HFFc6 (cell line): ENCODE measurements around the gene NR2C2AP. TPM values are rescaled to one million over a fixed set of nuclear protein-coding genes. Genes with fewer than 3 reads are reported as not detected.

Experiments used
- DNase-seq: peaks from one replicate; pipeline ENCODE4 v3.0.0-alpha.2; 2018
- H3K27ac Mint-ChIP-seq: 2 replicates; pipeline ENCODE4 v1.8.0; 2020; ENCODE audit warnings: mild to moderate bottlenecking, mixed read lengths
- H3K27me3 Mint-ChIP-seq: 2 replicates; pipeline ENCODE4 v1.8.0; 2021; ENCODE audit warnings: mild to moderate bottlenecking, moderate library complexity, mixed read lengths; ENCODE audit not compliant: insufficient read depth
- H3K36me3 Mint-ChIP-seq: 2 replicates; pipeline ENCODE4 v1.8.0; 2021; ENCODE audit warnings: low read depth, mixed read lengths
- H3K4me1 Mint-ChIP-seq: 2 replicates; pipeline ENCODE4 v1.8.0; 2020; ENCODE audit warnings: low read depth, mixed read lengths
- H3K4me3 Mint-ChIP-seq: 2 replicates; pipeline ENCODE4 v1.8.0; 2020; ENCODE audit warnings: mild to moderate bottlenecking, moderate library complexity, mixed read lengths
- H3K9me3 Mint-ChIP-seq: 2 replicates; pipeline ENCODE4 v1.8.0; 2020; ENCODE audit warnings: mild to moderate bottlenecking, mixed read lengths
- total RNA-seq, 6 experiments: library from RNA; stranded (reverse); fragmentation: NEBNext Ultra II Directional; extraction: Animal tissue kit (Norgen Biotek cat#: 25700); gene quantifications; 2 replicates in 1 of 6; 3 replicates in 5 of 6; pipeline ENCODE4 v1.2.3, GENCODE V29; 2021
- TF ChIP-seq, protein P1 (sequence below): fragments of 200-600 bp; sonication (generic); IDR thresholded peaks from 2 replicates; pipeline ENCODE4 v1.5.0; 2021; ENCODE audit warnings: antibody characterized with exemption, mild to moderate bottlenecking

Gene NR2C2AP
- total RNA-seq, 6 experiments from 2014 or later, result 6.5 to 12.8 (median 9.3) TPM

DNA sequence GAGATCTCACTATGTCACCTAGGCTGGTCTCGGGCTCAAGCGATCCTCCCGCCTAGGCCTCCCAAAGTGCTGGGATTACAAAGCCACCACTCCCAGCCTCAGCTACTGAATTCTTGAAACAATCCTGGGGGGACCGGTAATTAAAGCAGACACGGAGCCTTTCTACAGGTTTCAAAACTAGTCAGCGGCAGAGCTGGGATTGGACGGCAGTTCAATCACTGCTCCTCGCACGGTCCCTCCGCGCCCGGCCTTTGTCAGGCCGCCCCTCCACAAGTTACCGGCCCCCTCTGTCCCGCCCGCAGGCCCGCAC, 11.5 kb downstream of the NR2C2AP start:
- DNase-seq, result no peak
- Mint-ChIP-seq H3K27ac (peak overlapping the region; percentile 96), H3K4me3 (peak overlapping the region; percentile 98), H3K4me1 (peaks cover 30% of the 10 kb centered on the region), H3K27me3 (peaks cover 2% of the 10 kb centered on the region; the same call in 1 of the 2 replicates), H3K36me3 (peaks cover 6% of the 10 kb centered on the region; the same call in 1 of the 2 replicates), H3K9me3 (no peaks in the 10 kb centered on the region)
- TF ChIP-seq, protein P1, sequence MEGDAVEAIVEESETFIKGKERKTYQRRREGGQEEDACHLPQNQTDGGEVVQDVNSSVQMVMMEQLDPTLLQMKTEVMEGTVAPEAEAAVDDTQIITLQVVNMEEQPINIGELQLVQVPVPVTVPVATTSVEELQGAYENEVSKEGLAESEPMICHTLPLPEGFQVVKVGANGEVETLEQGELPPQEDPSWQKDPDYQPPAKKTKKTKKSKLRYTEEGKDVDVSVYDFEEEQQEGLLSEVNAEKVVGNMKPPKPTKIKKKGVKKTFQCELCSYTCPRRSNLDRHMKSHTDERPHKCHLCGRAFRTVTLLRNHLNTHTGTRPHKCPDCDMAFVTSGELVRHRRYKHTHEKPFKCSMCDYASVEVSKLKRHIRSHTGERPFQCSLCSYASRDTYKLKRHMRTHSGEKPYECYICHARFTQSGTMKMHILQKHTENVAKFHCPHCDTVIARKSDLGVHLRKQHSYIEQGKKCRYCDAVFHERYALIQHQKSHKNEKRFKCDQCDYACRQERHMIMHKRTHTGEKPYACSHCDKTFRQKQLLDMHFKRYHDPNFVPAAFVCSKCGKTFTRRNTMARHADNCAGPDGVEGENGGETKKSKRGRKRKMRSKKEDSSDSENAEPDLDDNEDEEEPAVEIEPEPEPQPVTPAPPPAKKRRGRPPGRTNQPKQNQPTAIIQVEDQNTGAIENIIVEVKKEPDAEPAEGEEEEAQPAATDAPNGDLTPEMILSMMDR, result no peak

DNA sequence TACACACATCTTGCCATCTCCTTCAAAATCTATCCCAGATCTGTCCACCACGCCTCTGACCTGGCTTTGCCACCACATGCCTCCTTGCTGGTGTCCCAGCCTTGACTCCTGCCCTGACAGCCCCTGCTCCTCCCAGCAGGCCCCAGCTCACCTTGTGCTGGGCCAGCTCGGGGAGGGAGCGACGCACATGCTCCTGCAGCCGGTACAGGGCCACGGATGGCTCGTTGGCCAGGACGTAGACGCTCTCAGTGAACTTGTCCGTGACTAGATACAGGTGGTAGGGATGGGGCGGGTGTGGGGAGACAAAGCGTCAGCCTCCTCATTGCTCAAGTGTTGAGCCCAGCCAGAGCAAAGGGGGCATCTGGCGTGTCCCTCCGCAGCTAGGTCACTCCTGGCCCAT, 16.5 kb downstream of the NR2C2AP start:
- no peak for DNase-seq
- Mint-ChIP-seq H3K27me3 (peaks cover 2% of the 10 kb centered on the region; the same call in 1 of the 2 replicates), H3K9me3 (no peaks in the 10 kb centered on the region), H3K4me3 (no peak overlapping the region), H3K36me3 (peaks cover 27% of the 10 kb centered on the region), H3K4me1 (peaks cover 15% of the 10 kb centered on the region; the same call in 1 of the 2 replicates), H3K27ac (no peak overlapping the region)
- TF ChIP-seq, protein P1, result no peak

DNA sequence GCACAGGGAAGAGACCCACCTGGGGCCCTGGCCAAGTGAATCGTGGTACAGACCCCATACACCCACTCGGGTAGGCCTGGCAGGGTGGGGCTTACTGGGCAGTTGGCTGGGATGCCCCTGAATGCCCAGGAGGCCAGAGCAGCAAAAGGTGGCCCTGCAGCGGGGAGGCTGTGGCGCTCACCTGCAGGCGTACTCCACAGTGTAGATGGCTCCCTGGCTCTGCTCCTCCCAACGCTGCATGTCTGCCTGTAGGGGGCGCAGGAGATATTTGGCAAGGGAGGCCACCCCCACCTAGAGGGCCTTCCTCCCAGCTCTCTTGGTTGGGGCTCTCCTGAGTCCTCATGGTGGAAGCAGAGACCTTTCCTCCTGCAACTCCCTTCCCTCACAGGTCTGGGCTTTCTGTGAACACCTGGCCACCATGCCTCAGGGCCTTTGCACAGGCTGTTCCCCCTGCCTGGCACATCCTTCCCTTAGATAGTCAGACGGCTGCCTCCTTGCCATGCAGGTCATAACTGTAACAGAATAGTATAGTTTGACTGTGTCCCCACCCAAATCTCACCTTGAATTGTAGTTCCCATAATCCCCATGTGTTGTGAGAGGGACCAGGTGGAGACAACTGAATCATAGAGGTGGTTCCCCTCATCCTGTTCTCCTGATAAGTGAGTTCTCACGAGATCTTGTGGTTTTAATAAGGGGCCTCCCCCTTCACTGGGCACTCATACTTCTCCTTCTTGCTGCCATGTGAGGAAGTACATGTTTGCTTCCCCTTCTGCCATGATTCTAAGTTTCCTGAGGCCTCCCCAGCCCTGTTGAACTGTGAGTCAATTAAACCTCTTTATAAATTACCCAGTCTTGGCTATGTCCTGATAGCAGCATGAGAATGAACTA, 17.1 kb downstream of the NR2C2AP start:
- H3K27ac Mint-ChIP-seq, result no peak overlapping the region; the same call in 1 of the 2 replicates
- TF ChIP-seq, protein P1, result peak; percentile 89
- peak; percentile 31 for DNase-seq
- H3K36me3 Mint-ChIP-seq, result peaks cover 33% of the 10 kb centered on the region
- H3K9me3 Mint-ChIP-seq, result no peaks in the 10 kb centered on the region
- H3K4me3 Mint-ChIP-seq, result no peak overlapping the region
- peaks cover 15% of the 10 kb centered on the region; the same call in 1 of the 2 replicates for H3K4me1 Mint-ChIP-seq
- H3K27me3 Mint-ChIP-seq, result peaks cover 2% of the 10 kb centered on the region; the same call in 1 of the 2 replicates

DNA sequence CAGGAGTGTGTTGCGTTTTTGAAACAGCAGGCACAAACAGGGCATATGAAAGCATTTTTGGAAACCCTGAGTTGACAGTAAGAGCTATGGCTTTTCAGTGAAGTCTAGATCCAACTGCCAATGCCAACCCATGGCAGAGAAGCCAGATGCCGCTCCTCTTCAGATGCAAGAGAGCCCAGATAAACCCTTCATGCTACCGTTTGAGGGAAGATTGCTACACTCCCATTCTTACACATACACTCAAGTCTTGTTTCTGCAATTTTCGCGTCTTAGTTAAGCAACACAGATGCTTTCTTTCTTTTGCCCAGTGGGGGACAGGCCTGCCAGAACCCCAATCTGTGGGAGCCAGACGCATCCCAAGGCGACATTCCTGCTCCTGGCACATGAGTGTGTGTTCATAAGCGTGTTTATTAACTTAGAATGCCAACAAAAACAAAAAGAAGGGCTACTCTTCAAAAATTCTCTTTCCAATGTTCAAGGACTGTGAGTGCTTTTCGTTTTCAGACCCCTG, 21.7 kb downstream of the NR2C2AP start:
- H3K27ac Mint-ChIP-seq, result no peak overlapping the region
- H3K9me3 Mint-ChIP-seq, result no peaks in the 10 kb centered on the region; the same call in 1 of the 2 replicates
- H3K4me3 Mint-ChIP-seq, result no peak overlapping the region
- TF ChIP-seq, protein P1, result no peak
- H3K4me1 Mint-ChIP-seq, result no peaks in the 10 kb centered on the region; the same call in 1 of the 2 replicates
- H3K36me3 Mint-ChIP-seq, result peaks cover 37% of the 10 kb centered on the region
- no peaks in the 10 kb centered on the region; the same call in 1 of the 2 replicates for H3K27me3 Mint-ChIP-seq
- DNase-seq, result no peak

DNA sequence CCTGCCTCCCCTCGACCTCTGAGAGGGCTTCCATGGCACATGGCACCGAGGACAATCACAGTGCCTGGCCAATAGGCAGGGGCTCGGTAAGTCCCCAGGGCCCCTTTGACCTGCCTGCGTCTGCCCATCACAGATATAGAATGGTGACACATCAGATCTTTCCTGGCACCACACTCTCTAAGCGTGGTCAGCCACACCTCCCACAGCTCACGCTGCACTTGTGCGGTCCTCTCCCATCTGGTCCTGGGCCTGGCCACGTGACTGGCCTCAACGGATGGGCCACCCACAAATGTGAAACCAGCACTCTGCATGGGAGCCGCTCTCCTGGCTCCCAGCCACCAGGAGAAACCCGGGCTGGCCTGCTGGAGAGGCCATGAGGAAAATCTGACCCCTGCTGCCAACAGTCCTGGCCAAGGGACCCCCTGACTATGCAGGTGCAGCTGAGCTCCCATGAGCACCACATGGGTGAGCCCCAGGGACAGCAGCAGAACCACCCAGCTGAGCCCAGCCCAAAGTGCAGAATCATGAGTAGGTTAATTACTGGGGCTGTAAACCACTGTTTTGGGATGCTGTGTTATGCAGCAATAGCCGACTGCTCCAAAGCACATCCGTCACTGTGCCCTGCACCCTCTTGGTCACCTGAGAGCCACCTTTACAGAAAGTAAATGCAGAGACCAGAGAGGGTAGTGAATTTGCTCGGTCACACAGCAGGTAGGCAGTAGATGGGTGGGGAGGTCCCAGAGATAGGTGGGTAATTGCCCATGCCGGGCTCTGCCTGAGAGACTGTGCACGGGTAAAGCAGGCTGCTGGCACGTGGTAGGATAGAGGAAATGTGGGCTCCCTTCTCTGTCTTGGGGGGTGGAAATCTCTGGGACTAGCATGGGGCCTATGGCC, 23.4 kb downstream of the NR2C2AP start:
- no peak overlapping the region for H3K27ac Mint-ChIP-seq
- H3K36me3 Mint-ChIP-seq, result peaks cover 30% of the 10 kb centered on the region
- TF ChIP-seq, protein P1, result no peak
- H3K9me3 Mint-ChIP-seq, result no peaks in the 10 kb centered on the region; the same call in 1 of the 2 replicates
- no peak overlapping the region for H3K4me3 Mint-ChIP-seq
- DNase-seq, result no peak
- no peaks in the 10 kb centered on the region; the same call in 1 of the 2 replicates for H3K27me3 Mint-ChIP-seq
- H3K4me1 Mint-ChIP-seq, result no peaks in the 10 kb centered on the region
